ENCODE results near the gene OPRL1.
"Not testable (repeated sequence)": the region's sequence is repeated elsewhere in the genome, so short reads cannot be mapped to it uniquely, and the experiment has no call there.

OPRL1 gene

GRCh38 chr20:64088586-64088985 lies 8.7 kb downstream of the OPRL1 start:
- not testable (repeated sequence) for DNase-seq

GRCh38 chr20:64090165-64090564 lies 10.3 kb downstream of the OPRL1 start:
- DNase-seq = no peak

- DNase-seq = no peak
Observed at GRCh38 chr20:64091340-64091739, 11.5 kb downstream of the OPRL1 start.

- DNase-seq = no peak
Observed at GRCh38 chr20:64091770-64092169, 11.9 kb downstream of the OPRL1 start.

- no peak for DNase-seq
Observed at GRCh38 chr20:64092258-64093012, 12.6 kb downstream of the OPRL1 start.

GRCh38 chr20:64093013-64093503 lies 13.2 kb downstream of the OPRL1 start:
- no peak for DNase-seq

GRCh38 chr20:64095455-64095854 lies 15.6 kb downstream of the OPRL1 start:
- no peak for DNase-seq

GRCh38 chr20:64095927-64096326 lies 16.0 kb downstream of the OPRL1 start:
- no peak for DNase-seq

- no peak for DNase-seq
Observed at GRCh38 chr20:64096535-64096934, 16.7 kb downstream of the OPRL1 start.

GRCh38 chr20:64098471-64099013 lies 18.7 kb downstream of the OPRL1 start:
- no peak for DNase-seq

- no peak for DNase-seq
Observed at GRCh38 chr20:64099086-64099786, 19.4 kb downstream of the OPRL1 start.

GRCh38 chr20:64099880-64100565 lies 20.1 kb downstream of the OPRL1 start:
- DNase-seq = no peak

- no peak for DNase-seq
Observed at GRCh38 chr20:64100566-64100888, 20.6 kb downstream of the OPRL1 start.

GRCh38 chr20:64100946-64101688 lies 21.2 kb downstream of the OPRL1 start:
- no peak for DNase-seq

GRCh38 chr20:64101731-64102621 lies 22.1 kb downstream of the OPRL1 start:
- DNase-seq = peak; percentile 78

GRCh38 chr20:64102647-64103354 lies 22.9 kb downstream of the OPRL1 start:
- no peak for DNase-seq

- DNase-seq = no peak
Observed at GRCh38 chr20:64103871-64104666, 24.2 kb downstream of the OPRL1 start.

GRCh38 chr20:64104667-64105451 lies 25.0 kb downstream of the OPRL1 start:
- no peak for DNase-seq

- DNase-seq = no peak
Observed at GRCh38 chr20:64105846-64106434, 26.1 kb downstream of the OPRL1 start.
